ENCODE measurements around the gene DAPK2.

DAPK2 gene

GRCh38 chr15:64035525-64035924 lies 10.8 kb downstream of the DAPK2 start:
- no peak overlapping the region for H3K4me3 ChIP-seq (ENCODE audit: low read length)
- H3K9me3 ChIP-seq (ENCODE audit: control insufficient read depth, low read length): no peaks in the 10 kb centered on the region
- peaks cover 5% of the 10 kb centered on the region for H3K4me1 ChIP-seq (ENCODE audit: control insufficient read depth, insufficient read depth, low read length)
- no peaks in the 10 kb centered on the region for H3K27me3 ChIP-seq (replicated peaks; ENCODE audit: control insufficient read depth, insufficient read depth, low read length)
- peaks cover 32% of the 10 kb centered on the region for H3K36me3 ChIP-seq (ENCODE audit: control insufficient read depth, insufficient read depth, low read length, severe bottlenecking)
- no peak for DNase-seq (ENCODE audit: low read depth)
- no peak overlapping the region for H3K9ac ChIP-seq (ENCODE audit: low read length)

GRCh38 chr15:64034519-64034918 lies 11.8 kb downstream of the DAPK2 start:
- H3K4me1 ChIP-seq (ENCODE audit: control insufficient read depth, insufficient read depth, low read length): peaks cover 2% of the 10 kb centered on the region
- no peaks in the 10 kb centered on the region for H3K9me3 ChIP-seq (ENCODE audit: control insufficient read depth, low read length)
- DNase-seq (ENCODE audit: low read depth): no peak
- H3K36me3 ChIP-seq (ENCODE audit: control insufficient read depth, insufficient read depth, low read length, severe bottlenecking): peaks cover 26% of the 10 kb centered on the region
- H3K9ac ChIP-seq (ENCODE audit: low read length): no peak overlapping the region
- H3K27me3 ChIP-seq (replicated peaks; ENCODE audit: control insufficient read depth, insufficient read depth, low read length): no peaks in the 10 kb centered on the region
- no peak overlapping the region for H3K4me3 ChIP-seq (ENCODE audit: low read length)

GRCh38 chr15:64032329-64032728 lies 14.0 kb downstream of the DAPK2 start:
- Histone ChIP-seq H3K4me3 (ENCODE audit: low read length) (no peak overlapping the region), H3K9me3 (ENCODE audit: control insufficient read depth, low read length) (no peaks in the 10 kb centered on the region), H3K4me1 (ENCODE audit: control insufficient read depth, insufficient read depth, low read length) (peaks cover 10% of the 10 kb centered on the region), H3K36me3 (ENCODE audit: control insufficient read depth, insufficient read depth, low read length, severe bottlenecking) (peaks cover 11% of the 10 kb centered on the region), H3K9ac (ENCODE audit: low read length) (no peak overlapping the region), H3K27me3 (replicated peaks; ENCODE audit: control insufficient read depth, insufficient read depth, low read length) (no peaks in the 10 kb centered on the region)
- no peak for DNase-seq (ENCODE audit: low read depth)

- no peak overlapping the region for H3K4me3 ChIP-seq (ENCODE audit: low read length)
- peaks cover 18% of the 10 kb centered on the region for H3K4me1 ChIP-seq (ENCODE audit: control insufficient read depth, insufficient read depth, low read length)
- H3K9ac ChIP-seq (ENCODE audit: low read length): no peak overlapping the region
- no peak for DNase-seq (ENCODE audit: low read depth)
- no peaks in the 10 kb centered on the region for H3K9me3 ChIP-seq (ENCODE audit: control insufficient read depth, low read length)
- no peaks in the 10 kb centered on the region for H3K27me3 ChIP-seq (replicated peaks; ENCODE audit: control insufficient read depth, insufficient read depth, low read length)
- peaks cover 4% of the 10 kb centered on the region for H3K36me3 ChIP-seq (ENCODE audit: control insufficient read depth, insufficient read depth, low read length, severe bottlenecking)
Measured at GRCh38 chr15:64030123-64030522, 16.2 kb downstream of the DAPK2 start.

GRCh38 chr15:64029633-64030032 lies 16.7 kb downstream of the DAPK2 start:
- no peak overlapping the region for H3K9ac ChIP-seq (ENCODE audit: low read length)
- H3K4me1 ChIP-seq (ENCODE audit: control insufficient read depth, insufficient read depth, low read length): peaks cover 22% of the 10 kb centered on the region
- no peaks in the 10 kb centered on the region for H3K9me3 ChIP-seq (ENCODE audit: control insufficient read depth, low read length)
- no peaks in the 10 kb centered on the region for H3K27me3 ChIP-seq (replicated peaks; ENCODE audit: control insufficient read depth, insufficient read depth, low read length)
- DNase-seq (ENCODE audit: low read depth): no peak
- H3K36me3 ChIP-seq (ENCODE audit: control insufficient read depth, insufficient read depth, low read length, severe bottlenecking): peaks cover 4% of the 10 kb centered on the region
- no peak overlapping the region for H3K4me3 ChIP-seq (ENCODE audit: low read length)

GRCh38 chr15:64029110-64029509 lies 17.2 kb downstream of the DAPK2 start:
- no peak overlapping the region for H3K9ac ChIP-seq (ENCODE audit: low read length)
- no peaks in the 10 kb centered on the region for H3K27me3 ChIP-seq (replicated peaks; ENCODE audit: control insufficient read depth, insufficient read depth, low read length)
- no peaks in the 10 kb centered on the region for H3K9me3 ChIP-seq (ENCODE audit: control insufficient read depth, low read length)
- H3K4me1 ChIP-seq (ENCODE audit: control insufficient read depth, insufficient read depth, low read length): peaks cover 27% of the 10 kb centered on the region
- no peak overlapping the region for H3K4me3 ChIP-seq (ENCODE audit: low read length)
- peaks cover under 1% of the 10 kb centered on the region for H3K36me3 ChIP-seq (ENCODE audit: control insufficient read depth, insufficient read depth, low read length, severe bottlenecking)
- no peak for DNase-seq (ENCODE audit: low read depth)

- DNase-seq (ENCODE audit: low read depth): no peak
- H3K36me3 ChIP-seq (ENCODE audit: control insufficient read depth, insufficient read depth, low read length, severe bottlenecking): no peaks in the 10 kb centered on the region
Measured at GRCh38 chr15:64026591-64026990, 19.7 kb downstream of the DAPK2 start.

GRCh38 chr15:64024172-64025050 lies 21.9 kb downstream of the DAPK2 start:
- Histone ChIP-seq H3K27me3 (replicated peaks; ENCODE audit: control insufficient read depth, insufficient read depth, low read length) (no peaks in the 10 kb centered on the region), H3K9me3 (ENCODE audit: control insufficient read depth, low read length) (peaks cover 3% of the 10 kb centered on the region), H3K9ac (ENCODE audit: low read length) (no peak overlapping the region), H3K4me1 (ENCODE audit: control insufficient read depth, insufficient read depth, low read length) (peaks cover 37% of the 10 kb centered on the region), H3K4me3 (ENCODE audit: low read length) (no peak overlapping the region), H3K36me3 (ENCODE audit: control insufficient read depth, insufficient read depth, low read length, severe bottlenecking) (no peaks in the 10 kb centered on the region)
- no peak for DNase-seq (ENCODE audit: low read depth)

More at GRCh38 chr15:64026591-64026990, 19.7 kb downstream of the DAPK2 start:
- no peaks in the 10 kb centered on the region for H3K27me3 ChIP-seq (replicated peaks; ENCODE audit: control insufficient read depth, insufficient read depth, low read length)
- H3K4me1 ChIP-seq (ENCODE audit: control insufficient read depth, insufficient read depth, low read length): peaks cover 30% of the 10 kb centered on the region
- no peak overlapping the region for H3K9ac ChIP-seq (ENCODE audit: low read length)
- H3K4me3 ChIP-seq (ENCODE audit: low read length): no peak overlapping the region
- H3K9me3 ChIP-seq (ENCODE audit: control insufficient read depth, low read length): no peaks in the 10 kb centered on the region

- DNase-seq (ENCODE audit: low read depth): no peak
- H3K9ac ChIP-seq (ENCODE audit: low read length): no peak overlapping the region
- H3K27me3 ChIP-seq (replicated peaks; ENCODE audit: control insufficient read depth, insufficient read depth, low read length): no peaks in the 10 kb centered on the region
- H3K9me3 ChIP-seq (ENCODE audit: control insufficient read depth, low read length): peaks cover 3% of the 10 kb centered on the region
- H3K36me3 ChIP-seq (ENCODE audit: control insufficient read depth, insufficient read depth, low read length, severe bottlenecking): no peaks in the 10 kb centered on the region
- H3K4me3 ChIP-seq (ENCODE audit: low read length): no peak overlapping the region
- H3K4me1 ChIP-seq (ENCODE audit: control insufficient read depth, insufficient read depth, low read length): peaks cover 48% of the 10 kb centered on the region
Measured at GRCh38 chr15:64023220-64023619, 23.1 kb downstream of the DAPK2 start.

GRCh38 chr15:64022571-64022970 lies 23.7 kb downstream of the DAPK2 start:
- H3K27me3 ChIP-seq (replicated peaks; ENCODE audit: control insufficient read depth, insufficient read depth, low read length): no peaks in the 10 kb centered on the region
- no peak overlapping the region for H3K4me3 ChIP-seq (ENCODE audit: low read length)
- no peak overlapping the region for H3K9ac ChIP-seq (ENCODE audit: low read length)
- DNase-seq (ENCODE audit: low read depth): no peak
- H3K4me1 ChIP-seq (ENCODE audit: control insufficient read depth, insufficient read depth, low read length): peaks cover 48% of the 10 kb centered on the region
- H3K36me3 ChIP-seq (ENCODE audit: control insufficient read depth, insufficient read depth, low read length, severe bottlenecking): no peaks in the 10 kb centered on the region
- peaks cover 3% of the 10 kb centered on the region for H3K9me3 ChIP-seq (ENCODE audit: control insufficient read depth, low read length)

GRCh38 chr15:64019764-64020163 lies 26.5 kb downstream of the DAPK2 start:
- peaks cover 3% of the 10 kb centered on the region for H3K9me3 ChIP-seq (ENCODE audit: control insufficient read depth, low read length)
- H3K36me3 ChIP-seq (ENCODE audit: control insufficient read depth, insufficient read depth, low read length, severe bottlenecking): no peaks in the 10 kb centered on the region
- H3K27me3 ChIP-seq (replicated peaks; ENCODE audit: control insufficient read depth, insufficient read depth, low read length): no peaks in the 10 kb centered on the region
- peaks cover 45% of the 10 kb centered on the region for H3K4me1 ChIP-seq (ENCODE audit: control insufficient read depth, insufficient read depth, low read length)
- no peak overlapping the region for H3K9ac ChIP-seq (ENCODE audit: low read length)
- H3K4me3 ChIP-seq (ENCODE audit: low read length): no peak overlapping the region
- DNase-seq (ENCODE audit: low read depth): no peak
